DMS 273 (cell line): ENCODE results near the gene DPM3.
"Not testable (repeated sequence)": the region's sequence is repeated elsewhere in the genome, so short reads cannot be mapped to it uniquely, and the experiment has no call there.

Experiments
- DNase-seq: peaks from one replicate; lab custom pipeline; 2025; ENCODE audit not compliant: unreplicated experiment; lab: John Stamatoyannopoulos, UW

DPM3 gene

DNA sequence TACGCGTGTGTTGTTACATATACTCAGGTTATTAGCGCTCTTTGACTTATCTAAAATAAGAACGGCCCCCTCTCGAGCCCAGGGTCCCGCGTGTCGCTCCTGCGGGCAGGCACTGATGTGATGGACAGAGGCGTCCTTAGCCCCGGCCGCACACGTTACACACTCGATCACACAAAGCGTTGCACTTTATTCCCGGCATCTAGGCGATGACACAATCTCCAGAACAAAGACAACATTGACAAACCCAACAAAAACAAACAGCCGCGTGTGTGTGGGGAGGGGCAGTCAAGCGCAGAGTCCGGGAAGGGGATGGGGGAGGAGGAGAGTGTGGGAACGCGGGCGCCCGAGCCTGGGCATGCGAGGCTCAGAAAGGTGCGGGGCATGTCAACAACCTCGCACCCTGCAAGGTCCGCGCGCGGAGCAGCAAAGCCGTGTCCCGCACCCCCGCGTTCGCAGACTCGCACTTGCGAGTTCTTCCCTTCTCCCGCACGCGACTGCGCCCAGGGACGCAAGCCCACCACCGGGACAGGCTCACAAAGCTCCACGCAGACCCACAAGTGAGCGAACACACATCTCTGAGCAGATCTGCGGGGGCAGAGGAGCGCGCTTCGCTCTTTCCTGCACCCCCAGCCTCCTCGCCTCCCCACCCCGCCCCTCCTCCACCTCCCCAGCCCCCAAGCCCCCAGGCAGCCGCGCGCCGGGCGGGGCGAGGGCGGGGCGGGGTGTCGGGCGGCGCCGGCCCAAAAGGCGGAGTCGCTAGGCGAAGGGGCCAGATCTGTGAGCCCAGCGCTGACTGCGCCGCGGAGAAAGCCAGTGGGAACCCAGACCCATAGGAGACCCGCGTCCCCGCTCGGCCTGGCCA is 13.0 kb downstream of the DPM3 start, which contains the start of gene EFNA1:
Gene EFNA1 (plus strand): TSS at position 772 of the 862 bp plus-strand sequence. CDS start 102 bp downstream, outside the sequence.
- peak; percentile 82 for DNase-seq

DNA sequence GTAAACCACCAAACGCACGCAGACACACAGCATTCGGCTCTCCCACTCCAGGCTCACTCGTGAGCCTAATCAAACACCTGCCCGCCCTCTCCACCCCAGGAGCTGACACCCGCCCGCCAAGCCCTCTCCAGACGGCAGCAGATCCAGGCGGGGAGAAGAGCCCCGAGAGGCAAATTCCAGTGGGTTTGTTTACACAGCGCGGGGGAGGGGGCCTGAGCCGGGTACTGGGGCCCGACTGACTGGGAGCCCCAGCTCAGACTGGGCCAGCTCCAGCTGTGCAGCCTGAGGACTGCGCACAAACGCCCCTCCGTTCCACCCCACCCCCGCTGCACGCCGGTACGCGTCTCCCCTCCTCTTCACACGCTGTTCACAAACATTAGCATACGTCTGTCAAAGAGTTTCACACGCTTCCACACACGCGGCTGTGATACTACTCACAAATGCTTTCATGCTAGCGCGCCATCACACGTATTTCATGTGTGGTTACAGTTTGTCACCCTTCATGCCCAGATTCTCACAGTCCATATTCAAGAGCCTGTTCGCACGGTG is 13.7 kb downstream of the DPM3 start:
- DNase-seq: peak; percentile 82

DNA sequence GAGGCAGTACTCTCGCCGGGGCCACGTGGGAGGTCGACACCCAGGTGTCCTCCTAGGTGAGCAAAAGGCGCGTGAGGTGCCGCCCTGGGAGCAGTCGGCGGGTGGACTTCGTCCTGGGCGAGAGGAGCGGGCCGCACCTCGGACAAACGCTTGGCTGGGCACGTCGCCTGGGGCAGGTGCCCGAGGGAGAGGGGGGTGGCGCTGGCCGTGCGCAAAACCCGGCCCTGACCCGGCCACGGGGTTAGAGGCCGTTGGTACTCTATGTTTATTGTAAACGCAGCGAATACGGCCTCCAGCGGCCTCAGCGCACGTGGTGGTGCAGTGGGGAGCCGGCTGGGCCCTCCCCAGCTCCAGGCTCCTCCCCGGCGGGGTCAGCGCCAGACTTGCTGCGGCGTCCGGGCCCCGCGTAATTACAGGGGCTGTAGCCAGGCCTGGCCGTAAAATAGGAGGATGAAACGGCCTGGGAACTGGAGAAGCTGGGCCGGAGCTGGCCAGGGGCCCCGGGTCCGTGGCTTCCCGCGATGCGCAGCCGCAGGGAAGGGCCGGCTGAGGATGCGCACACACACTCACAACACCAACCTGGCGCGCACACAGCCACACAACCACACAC is 14.3 kb downstream of the DPM3 start:
- DNase-seq: peak; percentile 69

DNA sequence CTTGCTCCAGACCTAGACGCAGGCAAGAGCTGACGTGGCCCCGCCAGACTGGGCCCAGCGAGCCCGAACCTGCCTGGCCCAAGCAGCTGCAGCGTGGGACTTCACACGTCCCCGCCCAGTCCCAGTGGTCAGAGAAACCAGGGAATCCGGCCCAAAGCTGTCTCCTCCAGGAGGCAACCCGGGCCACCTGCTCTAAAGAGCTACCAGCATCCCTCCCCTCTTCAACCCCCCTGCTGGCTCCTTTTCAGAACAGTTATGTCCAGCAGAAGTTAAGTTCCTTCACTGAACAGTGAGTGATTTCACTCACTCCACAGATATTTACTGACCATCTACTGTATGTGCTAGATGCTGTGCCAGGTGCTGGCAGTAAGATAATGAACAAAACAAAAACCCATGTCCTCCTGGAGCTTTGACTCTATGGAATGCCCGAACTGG is 14.8 kb downstream of the DPM3 start:
- peak; percentile 31 for DNase-seq

GRCh38 chr1:155124503-155125463 is 15.5 kb downstream of the DPM3 start:
- DNase-seq: no peak

- no peak for DNase-seq
These were observed 16.5 kb downstream of the DPM3 start for GRCh38 chr1:155123801-155124200.

DNA sequence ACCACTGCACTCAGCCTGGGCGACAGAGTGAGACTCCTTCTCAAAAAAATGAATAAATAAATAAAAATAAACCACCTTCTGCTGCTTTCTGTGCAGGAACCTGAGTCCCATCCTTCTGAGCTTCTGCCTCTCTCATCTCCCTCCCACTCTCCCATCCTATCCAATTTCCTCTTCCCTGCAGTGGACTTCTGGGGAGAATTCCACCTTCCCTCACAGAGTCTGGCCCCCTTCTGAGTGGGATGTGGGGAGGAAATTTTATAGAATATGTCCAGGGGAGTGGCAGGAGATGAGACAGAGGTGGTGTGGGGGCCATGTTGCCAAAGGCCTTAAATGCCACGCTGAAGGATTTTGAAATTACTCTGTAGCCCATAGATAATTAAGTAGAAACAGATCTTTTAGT is 18.0 kb downstream of the DPM3 start:
- DNase-seq: no peak

DNA sequence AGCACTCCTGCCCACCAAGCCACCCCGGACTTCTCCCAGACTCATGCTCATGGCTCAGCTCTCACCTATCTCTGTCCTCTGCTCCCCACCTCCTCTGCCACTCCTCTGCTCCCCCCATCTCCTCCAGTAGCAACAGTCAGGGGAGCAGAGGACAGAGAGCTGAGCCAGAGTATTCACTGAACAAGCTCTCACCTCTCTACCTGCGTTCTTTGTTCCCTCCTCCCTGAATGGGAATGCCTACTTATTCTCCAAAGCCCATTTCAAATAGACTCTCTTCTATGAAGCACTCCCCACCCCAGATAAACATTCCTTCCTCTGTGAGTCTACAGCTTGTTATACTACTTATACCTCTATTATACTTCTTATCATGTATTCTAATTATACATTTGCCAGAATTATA is 19.1 kb downstream of the DPM3 start:
- DNase-seq: no peak

- DNase-seq: no peak
These were observed 20.1 kb downstream of the DPM3 start for GRCh38 chr1:155120253-155120652.

GRCh38 chr1:155118090-155118489 is 22.2 kb downstream of the DPM3 start:
- not testable (repeated sequence) for DNase-seq

GRCh38 chr1:155117610-155118009 is 22.7 kb downstream of the DPM3 start:
- DNase-seq: no peak

GRCh38 chr1:155116113-155116764 is 24.1 kb downstream of the DPM3 start:
- no peak for DNase-seq

DNA sequence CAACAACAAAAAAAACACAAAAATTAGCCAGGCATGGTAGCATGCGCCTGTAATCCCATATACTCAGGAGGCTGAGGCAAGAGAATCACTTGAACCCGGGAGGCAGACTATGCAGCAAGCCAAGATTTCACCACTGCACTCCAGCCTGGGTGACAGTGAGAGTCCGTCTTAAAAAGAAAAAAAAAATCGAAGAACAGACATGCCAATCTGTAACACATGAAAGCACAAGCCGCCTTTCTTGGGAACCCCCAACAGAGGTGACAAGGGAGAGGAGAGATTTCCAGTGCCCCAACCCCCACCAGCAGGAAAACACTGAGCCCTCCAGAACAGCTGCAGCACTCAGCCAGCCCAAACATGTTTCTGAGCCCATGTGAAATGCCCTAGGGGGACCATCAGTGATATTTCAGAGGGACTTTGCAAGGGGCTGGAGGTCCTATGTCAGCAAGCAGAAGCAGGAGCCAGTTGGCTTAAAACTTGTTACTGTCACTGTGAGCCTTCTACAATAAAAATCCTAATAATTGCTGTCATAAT is 26.8 kb downstream of the DPM3 start:
- DNase-seq: peak; percentile 29

DNA sequence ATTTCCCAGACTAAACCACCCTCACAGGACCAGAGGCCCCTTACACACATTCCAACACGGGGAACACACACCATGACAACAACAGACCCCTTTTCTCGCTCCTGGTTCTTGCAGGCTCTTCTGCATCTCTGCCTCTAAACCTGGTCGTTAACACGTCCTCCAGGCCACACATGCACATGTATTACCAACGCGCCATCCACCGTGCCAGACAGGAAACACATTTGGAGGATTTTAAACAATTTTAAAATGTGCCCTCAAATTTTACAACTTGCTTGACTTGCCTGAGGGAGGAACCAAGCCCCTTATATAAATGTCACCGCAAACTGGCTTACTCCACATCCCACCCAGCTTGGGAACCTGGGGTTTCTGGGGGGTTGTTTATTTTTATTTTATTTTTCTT is 29.5 kb downstream of the DPM3 start:
- DNase-seq: no peak

DNA sequence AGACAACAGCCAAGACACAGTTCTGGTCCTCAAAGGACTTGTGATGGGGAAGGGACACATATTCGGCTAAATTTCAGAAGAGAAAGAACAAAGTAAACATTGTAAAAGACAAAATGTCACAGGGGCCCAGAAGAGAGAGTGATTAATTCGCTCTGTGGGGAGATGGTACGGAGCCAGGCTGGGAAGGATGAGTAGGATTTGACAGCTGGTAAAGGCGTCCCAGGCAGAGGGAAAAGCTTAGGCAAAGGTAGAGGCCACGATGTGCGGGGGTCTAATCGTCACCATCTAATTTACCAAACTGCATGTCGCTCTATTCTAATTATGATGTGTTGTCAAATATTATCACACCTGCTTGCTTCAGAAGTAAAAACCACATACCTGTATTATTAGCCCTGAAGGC is 29.9 kb downstream of the DPM3 start:
- DNase-seq: no peak

- DNase-seq: no peak
These were observed 32.0 kb downstream of the DPM3 start for GRCh38 chr1:155108296-155108695.

GRCh38 chr1:155107309-155108264 is 32.7 kb downstream of the DPM3 start:
- no peak for DNase-seq

DNA sequence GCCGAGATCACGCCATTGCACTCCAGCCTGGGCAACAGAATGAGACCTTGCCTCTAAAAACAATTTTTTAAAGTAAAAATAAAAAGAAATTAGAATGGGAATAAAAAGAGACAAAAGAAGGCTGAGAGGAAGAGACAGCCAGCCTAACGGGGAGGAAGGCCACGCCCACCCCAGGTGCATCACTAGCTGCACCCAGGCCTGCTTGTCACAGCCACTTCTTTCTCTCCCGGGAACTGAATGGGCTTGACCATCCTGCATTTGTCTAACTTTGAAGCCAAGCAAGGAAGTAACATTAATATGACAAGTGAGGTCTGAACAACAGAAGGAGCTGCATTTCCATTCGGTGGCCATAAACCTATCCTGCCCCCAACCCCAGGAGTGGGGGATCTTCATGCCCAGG is 33.5 kb downstream of the DPM3 start:
- no peak for DNase-seq

GRCh38 chr1:155105604-155106011 is 34.7 kb downstream of the DPM3 start:
- no peak for DNase-seq
